Measurements from ENCODE around the gene MYADML2. TPM values are rescaled to one million over a fixed set of nuclear protein-coding genes. Genes with fewer than 3 reads are reported as not detected.

MYADML2 gene
- total and polyA plus RNA-seq, 10 of the 15 experiments (the other 5 are each of a cell fraction or from before 2014, with no cell fraction given) = not detected

GRCh38 chr17:81959362-81960129 is 12.5 kb upstream of the MYADML2 start (continued):
- TF ChIP-seq TCF12 (IDR thresholded peaks at IDR 0.05; ENCODE audit: low read depth, low read length) = peak; percentile 64; the same call in 1 of the 2 replicates
- peak; percentile 94 for TF ChIP-seq TCF3 (IDR thresholded peaks at IDR 0.05; ENCODE audit: borderline replicate concordance, insufficient read depth, low read depth, low read length)
- TF ChIP-seq ZBTB11 (CRISPR knock-in tag; IDR thresholded peaks at IDR 0.05) = no peak
- TF ChIP-seq E2F4 (IDR thresholded peaks at IDR 0.05; ENCODE audit: low read depth, low read length) = no peak
- TF ChIP-seq NR2C1 (IDR thresholded peaks at IDR 0.05) = 0 out of 2 replicates have a peak, but pooled peaks have one; percentile 29
- TF ChIP-seq REST (IDR thresholded peaks at IDR 0.05; ENCODE audit: low read depth, low read length) = no peak
- no peak for TF ChIP-seq MTA3 (IDR thresholded peaks at IDR 0.05; ENCODE audit: borderline replicate concordance, low read length)
- TF ChIP-seq PAX8 (IDR thresholded peaks at IDR 0.05) = no peak
- TF ChIP-seq CREM (IDR thresholded peaks at IDR 0.05; ENCODE audit: low read depth) = no peak
- TF ChIP-seq ZBTB33 (IDR thresholded peaks at IDR 0.05) = no peak; the same call in 1 of the 2 replicates
- peak; percentile 66 for TF ChIP-seq NR2F1 (conservative IDR thresholded peaks at IDR 0.05)
- TF ChIP-seq RELA (IDR thresholded peaks at IDR 0.05; ENCODE audit: borderline replicate concordance, partially characterized antibody) = peak; percentile 69
- no peak for TF ChIP-seq NFYA (IDR thresholded peaks at IDR 0.05; ENCODE audit: borderline replicate concordance, low read depth, low read length)
- no peak for TF ChIP-seq SKIL (IDR thresholded peaks at IDR 0.05; ENCODE audit: low read depth, poor library complexity, severe bottlenecking)

Data from GM12878 (cell line).